GM08714 (cell line): ENCODE measurements around the gene MYO10.

Experiments used
- H3K4me3 ChIP-seq: fragments of 200-500 bp; sonication (Bioruptor generic); 2 replicates; pipeline ENCODE4 v1.5.1; 2014; ENCODE audit warnings: mild to moderate bottlenecking, low read length, inconsistent platforms
- ZNF274 ChIP-seq: IDR thresholded peaks from 2 replicates; pipeline ENCODE4 v1.6.1; 2012; ENCODE audit warnings: mild to moderate bottlenecking, low read depth, low read length

Gene MYO10

DNA sequence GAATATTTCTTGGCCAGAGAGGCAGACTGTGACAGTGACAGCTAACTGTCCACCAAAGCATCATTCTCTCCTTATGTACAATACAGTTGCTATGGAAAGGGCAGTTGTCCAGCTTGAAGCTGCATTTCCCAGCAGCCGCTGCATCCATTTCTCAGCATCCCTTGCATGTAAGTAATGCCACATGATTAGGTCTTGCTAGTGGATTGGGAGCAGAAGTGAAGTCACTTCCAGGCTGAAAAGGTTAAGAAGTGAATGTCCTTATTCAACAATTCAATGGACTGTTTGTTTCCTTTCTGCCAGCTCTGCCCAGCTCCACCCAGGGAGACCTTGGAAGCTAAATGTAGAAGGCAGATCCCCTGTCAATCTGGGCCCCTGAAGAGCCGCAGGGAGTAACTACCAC is 293.2 kb downstream of the MYO10 start:
- no peak for TF ChIP-seq ZNF274
- no peak overlapping the region for H3K4me3 ChIP-seq

DNA sequence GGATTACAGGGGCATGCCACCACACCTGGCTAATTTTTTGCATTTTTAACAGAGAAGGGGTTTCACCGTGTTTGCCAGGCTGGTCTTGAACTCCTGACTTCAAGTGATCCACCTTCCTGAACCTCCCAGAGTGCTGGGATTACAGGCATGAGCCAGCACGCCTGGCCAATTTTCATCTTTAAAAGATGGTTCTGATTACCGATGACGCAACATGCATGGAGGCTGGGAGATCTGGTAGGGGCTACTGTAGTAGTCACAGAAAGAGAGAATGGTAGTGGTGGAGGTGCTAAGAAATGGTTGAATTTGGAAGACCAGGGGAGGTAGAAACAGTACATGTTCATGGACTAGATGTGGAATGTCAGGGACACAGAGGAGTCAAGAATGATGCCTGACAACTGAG is 296.9 kb downstream of the MYO10 start:
- no peak for TF ChIP-seq ZNF274
- no peak overlapping the region for H3K4me3 ChIP-seq

DNA sequence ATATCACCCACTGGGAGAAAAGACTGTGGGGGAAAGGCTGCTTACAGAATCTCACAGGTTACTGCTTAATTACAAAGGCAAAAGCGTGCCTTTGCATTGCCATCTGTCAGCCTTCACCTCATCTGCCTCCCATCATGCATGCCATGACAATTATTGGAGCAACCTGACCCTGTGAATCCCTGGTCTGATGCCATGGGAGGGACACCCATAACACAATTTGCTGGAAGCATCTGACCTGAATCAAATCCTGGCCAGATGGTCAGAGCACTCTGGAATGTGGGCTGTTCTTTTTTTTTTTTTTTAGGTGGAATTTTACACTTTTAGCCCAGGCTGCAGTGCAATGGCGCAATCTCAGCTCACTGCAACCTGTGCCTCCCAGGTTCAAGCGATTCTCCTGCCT is 307.7 kb downstream of the MYO10 start:
- no peak overlapping the region for H3K4me3 ChIP-seq
- TF ChIP-seq ZNF274: no peak

DNA sequence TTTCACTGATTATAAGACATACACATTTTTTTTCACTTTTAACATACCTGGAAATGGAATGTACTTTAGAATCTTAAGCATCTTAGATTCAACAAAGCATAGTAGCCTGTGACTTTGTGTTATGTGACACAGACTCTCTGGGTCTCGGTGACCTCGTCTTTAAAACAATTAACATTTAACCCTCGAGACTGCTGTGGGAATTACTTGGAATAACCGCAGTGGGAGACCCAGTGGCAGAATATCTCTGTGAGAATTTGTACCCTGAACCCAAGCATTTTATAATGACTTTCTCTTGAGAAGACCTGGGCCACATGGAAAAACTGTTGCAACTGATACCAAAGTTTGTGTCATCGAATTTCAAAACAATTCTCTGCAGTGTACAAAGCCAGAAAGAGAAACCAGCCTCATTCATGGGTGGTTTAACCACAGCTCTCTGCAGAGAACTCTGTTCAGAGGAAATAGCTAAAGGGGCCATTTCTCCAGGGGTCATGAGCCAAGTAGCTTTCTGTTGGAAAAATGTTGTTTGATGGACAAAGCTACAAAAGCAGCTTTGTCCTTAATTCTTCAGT is 309.3 kb downstream of the MYO10 start:
- no peak overlapping the region for H3K4me3 ChIP-seq
- TF ChIP-seq ZNF274: no peak

DNA sequence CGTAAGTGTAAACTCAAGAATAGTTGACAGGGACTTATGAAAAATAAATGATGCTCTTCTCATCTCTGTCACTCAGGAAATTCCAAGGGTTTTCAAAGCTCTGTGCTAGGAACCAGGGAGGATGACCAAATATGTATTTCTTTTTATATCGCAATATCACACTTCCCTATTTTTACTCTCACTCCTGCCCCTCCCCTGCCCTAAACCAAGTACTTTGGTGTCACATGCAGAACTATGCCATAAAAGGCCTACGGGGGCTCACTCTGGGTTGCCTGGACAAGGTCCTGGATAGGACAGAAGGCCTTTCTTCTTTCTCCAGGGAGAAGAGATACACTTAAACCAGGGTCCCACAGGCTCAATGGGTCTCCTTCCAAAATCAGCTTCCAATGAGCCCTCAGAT is 311.0 kb downstream of the MYO10 start:
- H3K4me3 ChIP-seq: no peak overlapping the region
- TF ChIP-seq ZNF274: no peak

DNA sequence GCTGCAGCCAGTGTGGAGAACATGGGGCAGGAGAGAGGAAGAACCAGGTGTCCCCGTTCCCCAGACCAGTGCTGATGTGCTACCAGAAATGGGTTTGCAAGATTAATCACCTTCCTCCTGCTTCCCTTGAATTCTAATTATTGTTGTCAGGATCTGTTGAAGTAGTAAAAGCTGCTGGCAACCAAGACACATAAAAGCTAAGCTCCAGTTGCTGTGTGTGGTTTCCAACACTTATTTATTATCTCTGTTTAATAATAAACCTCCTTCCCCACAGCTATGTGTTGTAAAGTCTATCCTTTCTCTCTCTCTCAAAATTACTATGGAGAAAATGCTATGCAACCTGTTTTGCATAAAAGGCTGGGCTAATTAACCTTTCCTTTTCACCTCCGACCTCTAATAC is 317.0 kb downstream of the MYO10 start:
- no peak overlapping the region for H3K4me3 ChIP-seq
- no peak for TF ChIP-seq ZNF274

DNA sequence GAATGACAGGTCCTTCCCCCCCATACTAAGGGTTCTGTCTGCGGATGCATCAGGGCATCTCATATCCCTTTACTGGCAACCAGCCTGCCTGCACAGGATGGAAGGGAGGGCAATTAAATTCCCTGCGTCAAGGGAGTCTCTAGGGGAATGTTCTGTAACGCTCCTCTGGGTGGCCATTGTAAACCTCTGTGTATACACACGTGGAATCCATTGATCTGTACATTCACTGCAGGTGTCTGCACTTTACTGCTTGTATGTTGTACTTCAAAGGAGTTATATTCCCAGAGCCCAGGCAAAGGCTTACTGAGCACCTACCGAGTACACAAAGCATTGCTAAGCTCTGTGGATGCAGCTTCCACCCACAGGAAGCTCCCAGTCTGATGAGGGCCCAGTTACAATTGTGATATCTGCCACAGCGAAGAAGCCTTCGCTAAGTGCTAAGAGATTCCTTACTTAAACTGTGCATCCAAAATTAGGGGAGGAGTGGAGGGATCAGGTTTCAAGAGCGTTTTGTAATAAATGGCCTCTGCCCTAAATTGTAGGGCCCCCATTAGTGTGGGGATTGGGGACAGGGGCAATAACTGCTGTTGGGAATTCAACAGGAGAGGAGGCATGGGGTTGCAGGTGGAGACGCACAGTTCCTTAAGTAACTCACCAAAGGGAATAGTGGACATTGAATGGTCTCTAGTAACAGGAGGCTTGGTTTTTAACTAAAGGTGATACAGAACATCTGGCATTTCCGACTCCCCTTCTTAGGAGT is 317.8 kb downstream of the MYO10 start:
- no peak overlapping the region for H3K4me3 ChIP-seq
- TF ChIP-seq ZNF274: no peak

DNA sequence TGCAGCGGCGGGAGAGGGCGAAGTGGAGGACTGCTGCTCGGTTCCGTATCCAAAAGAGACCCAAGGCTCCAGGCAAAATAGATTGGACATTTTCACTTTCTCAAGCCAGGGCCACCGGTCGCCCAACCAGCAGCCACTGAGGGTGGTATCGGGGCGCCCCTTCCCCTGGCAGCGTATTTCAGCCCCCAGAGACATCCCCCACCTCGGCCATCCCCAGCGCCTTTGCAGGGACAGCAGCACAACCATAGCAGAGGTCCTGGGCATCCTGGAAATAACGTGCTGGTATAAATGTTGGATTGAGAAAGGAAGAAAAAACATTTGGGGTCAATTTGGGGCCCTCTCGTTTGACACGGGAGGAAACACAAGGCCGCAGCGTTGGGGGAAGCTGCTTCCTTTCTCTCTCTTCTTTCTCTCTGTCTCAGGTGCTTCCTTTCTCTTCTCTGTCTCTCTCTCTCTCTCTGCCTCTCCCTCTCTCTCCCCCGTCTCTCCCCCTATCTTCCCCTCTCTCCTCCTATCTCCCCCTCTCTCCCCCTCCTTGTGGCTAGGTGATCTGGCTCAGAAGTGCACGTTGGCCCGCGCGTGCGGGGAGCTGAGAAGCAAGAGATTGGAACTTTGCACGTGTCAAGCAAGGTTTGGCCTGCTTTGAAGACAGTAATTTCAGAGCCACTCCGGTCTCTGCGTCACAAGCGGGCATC is 318.7 kb downstream of the MYO10 start:
- peak overlapping the region; percentile 76; the same call in 1 of the 2 replicates for H3K4me3 ChIP-seq
- no peak for TF ChIP-seq ZNF274

DNA sequence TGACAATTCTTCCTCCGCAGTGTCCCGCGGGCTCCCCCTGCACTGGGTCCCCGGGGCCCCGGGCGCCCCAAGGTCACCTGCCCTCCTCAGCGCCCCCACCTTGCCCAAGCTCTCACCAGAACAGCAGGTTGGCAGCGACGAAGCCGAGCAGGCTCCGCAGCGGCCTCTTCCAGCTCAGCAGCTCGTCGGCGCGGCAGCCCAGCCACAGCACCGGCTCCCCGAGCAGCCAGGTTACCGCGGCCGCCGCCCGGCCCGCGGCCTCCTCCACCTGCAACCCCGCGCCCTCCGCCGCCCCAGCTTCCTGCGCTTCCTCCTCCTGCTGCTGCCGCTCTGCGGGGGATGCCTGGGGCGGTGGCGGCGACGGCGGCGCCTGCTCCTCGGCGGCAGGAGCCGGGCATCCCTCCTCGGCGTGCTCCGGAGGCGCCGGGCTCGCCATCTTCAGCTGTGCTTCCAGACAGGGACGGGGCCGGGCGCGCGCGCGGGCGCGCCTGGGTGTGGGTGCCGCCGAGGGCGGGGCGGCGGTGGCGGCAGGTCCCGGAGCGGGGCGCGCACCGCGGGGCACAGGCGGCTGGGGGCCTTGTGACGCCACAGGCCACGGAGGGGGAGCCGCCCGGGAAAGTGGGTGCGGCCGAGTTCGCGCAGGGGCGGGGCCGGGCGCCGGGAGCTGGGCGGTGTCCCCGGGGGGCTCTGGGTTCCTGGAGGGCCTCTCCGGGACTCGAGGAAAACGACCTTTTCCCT is 319.4 kb downstream of the MYO10 start, which contains the start of gene RETREG1:
Gene RETREG1, minus strand, starts transcription at position 462 of the 738 bp plus-strand sequence. Its CDS starts 26 bp downstream, at position 436.
- H3K4me3 ChIP-seq: peak within 1 kb of the TSS; percentile 76
- no peak for TF ChIP-seq ZNF274

DNA sequence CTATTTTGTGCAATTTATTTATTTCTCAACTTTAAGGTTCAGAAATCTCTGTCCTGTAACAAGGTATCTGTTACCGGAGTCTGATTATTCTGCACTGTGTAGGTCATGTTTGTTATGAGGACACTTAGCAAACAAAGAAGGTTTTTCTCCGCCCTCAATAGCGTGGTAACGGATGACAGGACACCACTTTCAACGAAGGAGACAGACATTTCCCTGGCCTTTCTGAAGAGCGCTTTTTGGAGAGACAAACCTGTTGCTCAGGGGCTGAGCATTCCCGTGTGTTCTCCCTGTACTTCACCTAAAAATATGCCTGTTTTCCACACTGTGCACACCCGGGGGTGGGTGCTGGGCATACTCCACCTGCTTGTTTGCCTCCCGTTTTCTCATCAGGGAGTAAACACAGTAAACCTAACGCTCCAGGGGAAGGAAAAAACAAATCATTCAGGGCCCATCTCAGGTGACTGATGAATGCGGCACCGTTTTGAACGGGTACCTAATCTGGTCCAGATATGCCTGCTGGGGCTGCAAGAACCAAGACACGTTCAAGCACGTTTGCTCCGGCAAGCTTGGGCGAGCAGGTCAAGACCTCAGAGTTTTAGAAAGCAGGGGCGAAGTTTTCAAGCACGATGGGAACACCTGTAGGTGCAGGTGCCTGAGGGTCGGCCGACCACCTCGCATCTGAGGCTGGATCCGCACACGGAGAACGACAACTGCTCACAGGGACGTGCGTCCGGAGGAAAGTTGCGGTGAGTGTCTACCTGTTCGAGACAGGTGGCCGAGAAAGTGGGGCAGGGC is 320.1 kb downstream of the MYO10 start:
- TF ChIP-seq ZNF274: no peak
- H3K4me3 ChIP-seq: peak overlapping the region; percentile 76

DNA sequence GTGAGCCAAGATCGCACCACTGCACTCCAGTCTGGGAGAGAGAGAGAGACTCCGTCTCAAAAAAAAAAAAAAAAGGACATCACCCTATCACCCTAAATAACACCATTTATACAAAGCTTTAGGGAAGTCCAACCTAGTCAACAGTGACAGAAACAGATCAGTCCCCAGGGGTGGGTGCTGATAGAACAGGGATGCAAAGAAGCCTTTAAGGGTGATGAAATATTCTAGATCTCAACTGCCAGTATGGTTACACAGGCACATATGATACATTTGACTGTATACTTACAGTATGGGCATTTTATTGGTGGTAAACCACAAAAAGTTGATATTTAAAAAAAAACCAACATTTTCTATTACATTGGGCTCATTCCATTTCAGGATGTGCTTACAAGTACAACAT is 324.1 kb downstream of the MYO10 start:
- TF ChIP-seq ZNF274: no peak
- no peak overlapping the region for H3K4me3 ChIP-seq
